ENCODE results near the gene JUP.
"Not testable (repeated sequence)": the region's sequence is repeated elsewhere in the genome, so short reads cannot be mapped to it uniquely, and the experiment has no call there.

JUP gene

DNA sequence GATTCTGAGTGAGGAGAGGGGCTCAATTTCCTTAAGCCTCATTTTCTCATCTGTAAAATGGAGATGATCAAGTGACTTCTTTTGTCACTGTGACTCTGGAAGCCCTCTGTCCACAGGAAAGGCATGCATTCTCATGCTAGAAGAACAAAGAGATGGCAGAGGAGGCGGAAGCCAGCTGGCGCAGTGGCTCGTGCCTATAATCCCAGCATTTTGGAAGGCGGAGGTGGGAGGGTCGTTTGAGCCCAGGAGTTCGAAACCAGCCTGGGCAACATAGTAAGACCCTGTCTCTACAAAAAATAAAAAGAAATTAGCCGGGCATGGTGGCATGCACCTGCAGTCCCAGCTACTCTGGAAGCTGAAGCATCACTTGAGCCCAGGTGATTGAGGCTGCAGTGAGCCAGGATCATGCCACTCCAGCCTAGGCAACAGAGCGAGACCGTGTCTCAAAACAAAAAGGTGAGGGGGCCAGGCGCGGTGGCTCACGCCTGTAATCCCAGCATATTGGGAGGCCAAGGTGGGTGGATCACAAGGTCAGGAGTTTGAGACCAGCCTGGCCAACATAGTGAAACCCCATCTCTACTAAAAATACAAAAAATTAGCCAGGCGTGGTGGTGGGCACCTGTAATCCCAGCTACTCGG lies 10.1 kb downstream of the JUP start:
- ATAC-seq; H3K27ac Mint-ChIP-seq; H3K9me3 Mint-ChIP-seq; H3K4me3 Mint-ChIP-seq; H3K36me3 Mint-ChIP-seq (ENCODE audit: low read depth); DNase-seq; H3K4me1 Mint-ChIP-seq; H3K27me3 Mint-ChIP-seq: not testable (repeated sequence)

GRCh38 chr17:41775394-41776226 lies 10.9 kb downstream of the JUP start:
- Mint-ChIP-seq H3K4me3 (no peak overlapping the region), H3K9me3 (no peaks in the 10 kb centered on the region), H3K27me3 (peaks cover 1% of the 10 kb centered on the region), H3K36me3 (ENCODE audit: low read depth) (no peaks in the 10 kb centered on the region), H3K4me1 (no peaks in the 10 kb centered on the region), H3K27ac (no peak overlapping the region)
- ATAC-seq = no peak
- DNase-seq = no peak

DNA sequence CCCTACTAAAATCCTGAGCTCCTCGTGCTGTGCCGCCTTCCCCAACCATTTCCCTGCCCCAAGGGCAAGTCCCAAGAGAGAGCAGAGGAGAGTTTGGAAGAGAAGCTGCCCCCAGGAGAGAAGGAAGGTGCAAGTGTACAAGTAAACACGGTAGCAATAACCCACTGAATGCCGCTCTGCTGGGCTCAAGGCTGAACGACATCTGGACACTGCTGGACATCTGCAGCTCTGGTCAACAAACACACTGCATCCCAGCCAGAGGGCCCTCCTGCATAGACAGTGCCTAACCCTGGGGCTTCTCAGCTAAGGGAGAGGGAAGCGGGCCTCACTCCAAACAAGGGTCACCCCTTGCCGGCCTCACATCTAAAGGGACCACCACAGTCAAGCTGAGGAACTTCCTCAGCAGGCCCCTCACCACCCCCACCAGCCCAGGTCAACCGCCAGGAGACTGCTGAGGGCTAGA lies 12.7 kb downstream of the JUP start:
- H3K9me3 Mint-ChIP-seq = no peaks in the 10 kb centered on the region
- no peaks in the 10 kb centered on the region for H3K4me1 Mint-ChIP-seq
- no peaks in the 10 kb centered on the region for H3K27me3 Mint-ChIP-seq
- H3K4me3 Mint-ChIP-seq = no peak overlapping the region
- no peaks in the 10 kb centered on the region for H3K36me3 Mint-ChIP-seq (ENCODE audit: low read depth)
- H3K27ac Mint-ChIP-seq = no peak overlapping the region
- DNase-seq = no peak
- ATAC-seq = no peak

GRCh38 chr17:41773190-41773588 lies 13.3 kb downstream of the JUP start:
- no peak overlapping the region for H3K27ac Mint-ChIP-seq
- H3K27me3 Mint-ChIP-seq = no peaks in the 10 kb centered on the region
- DNase-seq (no peak), ATAC-seq (no peak)
- H3K9me3 Mint-ChIP-seq = no peaks in the 10 kb centered on the region
- no peak overlapping the region for H3K4me3 Mint-ChIP-seq
- H3K36me3 Mint-ChIP-seq (ENCODE audit: low read depth) = no peaks in the 10 kb centered on the region
- H3K4me1 Mint-ChIP-seq = no peaks in the 10 kb centered on the region

GRCh38 chr17:41772586-41773189 lies 13.8 kb downstream of the JUP start:
- no peaks in the 10 kb centered on the region for H3K9me3 Mint-ChIP-seq
- no peaks in the 10 kb centered on the region for H3K36me3 Mint-ChIP-seq (ENCODE audit: low read depth)
- no peak for ATAC-seq
- H3K27ac Mint-ChIP-seq = no peak overlapping the region
- H3K27me3 Mint-ChIP-seq = no peaks in the 10 kb centered on the region
- no peak for DNase-seq
- H3K4me3 Mint-ChIP-seq = no peak overlapping the region
- H3K4me1 Mint-ChIP-seq = no peaks in the 10 kb centered on the region

- DNase-seq = no peak
- H3K27ac Mint-ChIP-seq = no peak overlapping the region
- ATAC-seq = no peak
Observed at GRCh38 chr17:41772218-41772585, 14.3 kb downstream of the JUP start.

DNA sequence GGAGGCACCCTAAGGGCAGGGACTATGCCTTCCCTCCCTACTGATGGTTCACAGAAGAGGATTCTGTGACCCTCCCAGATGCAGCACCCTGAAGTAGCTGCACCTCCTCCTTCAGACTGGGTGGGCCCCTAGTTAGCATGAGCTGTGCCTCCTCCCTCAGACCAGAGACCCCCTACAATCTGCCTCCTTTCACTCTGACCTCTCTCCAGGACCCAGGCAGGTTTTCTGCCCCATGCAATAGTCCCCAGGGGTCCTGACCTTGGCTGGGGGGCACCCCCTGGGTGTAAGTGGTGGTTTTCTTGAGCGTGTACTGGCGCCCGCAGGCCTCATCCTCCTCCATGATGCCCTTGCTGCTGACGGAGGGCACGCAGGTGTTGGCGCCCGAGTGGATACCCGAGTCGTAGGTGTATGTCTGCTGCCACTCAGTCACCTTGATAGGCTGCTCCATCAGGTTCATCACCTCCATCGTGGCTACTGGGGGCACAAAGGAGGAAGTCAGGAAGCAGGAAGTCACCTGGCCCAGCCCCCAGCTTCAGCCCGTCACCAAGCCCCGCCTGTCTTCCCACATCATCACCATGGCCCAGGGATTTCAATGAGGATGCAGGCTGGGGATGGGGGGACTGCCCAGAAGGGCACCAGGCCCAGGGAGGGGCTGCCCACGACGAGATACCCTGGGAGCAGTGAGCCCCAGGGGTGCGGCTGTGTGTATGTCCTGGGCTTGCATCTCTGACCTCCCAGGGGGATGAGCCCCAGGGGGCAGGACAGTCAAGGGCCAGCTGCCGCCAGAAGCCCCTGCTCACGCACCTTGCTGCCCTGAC lies 14.9 kb downstream of the JUP start:
- Mint-ChIP-seq H3K9me3 (no peaks in the 10 kb centered on the region), H3K4me3 (no peak overlapping the region), H3K27ac (no peak overlapping the region), H3K27me3 (no peaks in the 10 kb centered on the region), H3K4me1 (no peaks in the 10 kb centered on the region), H3K36me3 (ENCODE audit: low read depth) (no peaks in the 10 kb centered on the region)
- no peak for DNase-seq
- no peak for ATAC-seq

More at GRCh38 chr17:41772218-41772585, 14.3 kb downstream of the JUP start:
- Mint-ChIP-seq H3K36me3 (ENCODE audit: low read depth) (no peaks in the 10 kb centered on the region), H3K4me1 (no peaks in the 10 kb centered on the region), H3K4me3 (no peak overlapping the region), H3K9me3 (no peaks in the 10 kb centered on the region), H3K27me3 (no peaks in the 10 kb centered on the region)

GRCh38 chr17:41769985-41770384 lies 16.5 kb downstream of the JUP start:
- ATAC-seq = no peak
- no peaks in the 10 kb centered on the region for H3K27me3 Mint-ChIP-seq
- DNase-seq = no peak
- H3K27ac Mint-ChIP-seq = no peak overlapping the region
- no peaks in the 10 kb centered on the region for H3K36me3 Mint-ChIP-seq (ENCODE audit: low read depth)
- no peaks in the 10 kb centered on the region for H3K4me1 Mint-ChIP-seq
- H3K4me3 Mint-ChIP-seq = no peak overlapping the region
- H3K9me3 Mint-ChIP-seq = no peaks in the 10 kb centered on the region

DNA sequence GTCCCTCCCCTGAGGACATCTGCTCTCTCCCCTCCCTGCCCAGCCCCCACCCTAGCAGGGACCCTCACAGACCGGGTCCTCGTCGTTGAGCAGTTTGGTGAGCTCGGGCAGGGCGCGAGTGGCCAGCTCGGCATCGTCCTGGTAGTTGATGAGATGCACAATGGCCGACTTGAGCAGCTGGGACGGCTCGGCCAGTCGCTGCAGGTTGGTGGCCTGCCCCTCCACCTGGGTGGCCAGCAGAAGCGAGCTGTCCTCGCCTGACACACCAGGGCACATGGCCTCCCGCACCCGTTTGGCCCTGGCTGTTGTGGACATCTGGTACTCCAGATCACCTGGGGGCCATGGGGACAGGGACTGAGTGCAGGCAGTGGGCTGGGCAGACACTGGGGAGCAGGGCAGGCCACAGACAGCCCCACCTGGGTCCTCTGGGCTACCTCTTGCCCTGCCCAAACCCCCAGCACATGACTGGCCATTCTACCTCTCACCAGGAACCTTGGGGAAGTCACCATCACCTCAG lies 17.1 kb downstream of the JUP start:
- DNase-seq = no peak
- Mint-ChIP-seq H3K27ac (no peak overlapping the region), H3K9me3 (no peaks in the 10 kb centered on the region), H3K4me1 (no peaks in the 10 kb centered on the region), H3K4me3 (no peak overlapping the region), H3K36me3 (ENCODE audit: low read depth) (no peaks in the 10 kb centered on the region), H3K27me3 (no peaks in the 10 kb centered on the region)
- no peak for ATAC-seq

- Mint-ChIP-seq H3K4me3 (no peak overlapping the region), H3K9me3 (no peaks in the 10 kb centered on the region), H3K36me3 (ENCODE audit: low read depth) (no peaks in the 10 kb centered on the region)
Observed at GRCh38 chr17:41768682-41769288, 17.7 kb downstream of the JUP start.

GRCh38 chr17:41767324-41768042 lies 19.0 kb downstream of the JUP start:
- Mint-ChIP-seq H3K9me3 (no peaks in the 10 kb centered on the region), H3K4me1 (no peaks in the 10 kb centered on the region), H3K4me3 (no peak overlapping the region), H3K36me3 (ENCODE audit: low read depth) (no peaks in the 10 kb centered on the region), H3K27me3 (no peaks in the 10 kb centered on the region), H3K27ac (no peak overlapping the region)
- ATAC-seq (no peak), DNase-seq (no peak)

More at GRCh38 chr17:41768682-41769288, 17.7 kb downstream of the JUP start:
- DNase-seq (no peak), ATAC-seq (no peak)
- Mint-ChIP-seq H3K4me1 (no peaks in the 10 kb centered on the region), H3K27ac (no peak overlapping the region), H3K27me3 (no peaks in the 10 kb centered on the region)

DNA sequence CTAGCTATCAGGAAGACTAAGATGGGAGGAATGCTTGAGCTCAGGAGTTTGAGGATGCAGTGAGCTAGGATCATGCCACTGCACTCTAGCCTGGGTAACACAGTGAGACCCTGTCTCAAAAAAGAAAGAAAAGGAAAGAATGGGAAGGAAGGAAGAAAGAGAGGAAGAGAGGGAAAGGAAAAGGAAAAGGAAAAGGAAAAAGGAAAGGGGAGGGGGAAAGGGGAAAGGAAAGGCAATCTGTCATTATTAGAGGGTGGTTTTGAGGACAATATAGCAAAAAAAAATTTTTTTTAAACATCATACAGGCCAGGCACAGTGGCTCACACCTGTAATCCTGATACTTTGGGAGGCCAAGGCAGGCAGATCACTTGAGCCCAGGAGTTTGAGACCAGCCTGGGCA lies 20.4 kb downstream of the JUP start:
- H3K27ac Mint-ChIP-seq = no peak overlapping the region

DNA sequence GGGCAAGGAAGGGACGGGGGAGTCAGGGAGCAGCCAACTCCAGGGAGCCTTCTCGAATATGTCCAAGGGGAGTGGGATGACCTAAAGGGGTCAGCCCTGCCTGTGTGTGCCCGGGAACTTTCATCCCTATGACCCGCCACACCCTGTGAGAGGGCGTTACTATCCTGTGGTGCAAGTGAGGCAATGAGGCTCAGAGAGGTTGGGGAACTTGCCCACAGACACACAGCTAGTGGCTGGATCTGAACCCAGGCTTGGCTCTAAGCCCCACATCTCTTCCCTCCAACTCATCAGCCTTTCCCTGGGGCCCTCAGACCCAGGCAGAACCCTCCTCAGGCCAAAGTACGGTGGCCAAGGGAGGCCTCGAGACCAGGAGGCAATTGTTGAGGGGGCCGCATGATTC lies 23.2 kb downstream of the JUP start:
- Mint-ChIP-seq H3K36me3 (ENCODE audit: low read depth) (no peaks in the 10 kb centered on the region), H3K9me3 (no peaks in the 10 kb centered on the region), H3K4me3 (no peak overlapping the region), H3K27me3 (no peaks in the 10 kb centered on the region), H3K4me1 (peaks cover 2% of the 10 kb centered on the region), H3K27ac (no peak overlapping the region)
- no peak for DNase-seq
- ATAC-seq = no peak

More for the DNA sequence above, 20.4 kb downstream of the JUP start:
- Mint-ChIP-seq H3K9me3 (no peaks in the 10 kb centered on the region), H3K4me3 (no peak overlapping the region), H3K27me3 (no peaks in the 10 kb centered on the region), H3K4me1 (no peaks in the 10 kb centered on the region), H3K36me3 (ENCODE audit: low read depth) (no peaks in the 10 kb centered on the region)
- DNase-seq = no peak
- ATAC-seq = no peak

Data from activated naive CD8-positive, alpha-beta T cell treated with anti-CD3 and anti-CD28 coated beads, Interleukin-2, amount 50 U/mL, for 24 hours (primary cell).